ENCODE measurements around the gene OMD. TPM values are rescaled to one million over a fixed set of nuclear protein-coding genes. Genes with fewer than 3 reads are reported as not detected.

The OMD gene
- total and polyA plus RNA-seq, 2 of the 8 experiments (the other 6 are each of a cell fraction or from before 2014, with no cell fraction given), result not detected

DNA sequence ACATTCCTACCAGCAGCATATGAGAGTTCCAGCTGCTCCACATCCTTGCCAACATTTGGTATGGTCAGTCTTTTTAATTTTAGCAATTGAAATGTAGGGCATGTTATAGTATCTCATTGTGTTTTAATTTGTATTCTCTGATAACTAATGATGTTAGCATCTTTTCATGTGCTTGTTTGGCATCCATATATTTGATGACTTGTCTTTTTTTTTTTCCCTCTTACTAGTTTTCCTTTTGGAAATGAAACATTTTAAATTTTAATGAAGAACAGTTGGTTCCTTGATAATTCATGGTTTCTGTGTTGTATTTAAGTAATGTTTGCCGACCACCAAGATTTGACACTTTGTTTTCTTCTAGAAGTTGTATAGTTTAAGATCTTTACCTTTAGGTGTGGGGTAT is 28.7 kb downstream of the OMD start (continued):
- TF ChIP-seq CREB1 (IDR thresholded peaks at IDR 0.05) (no peak), EP300 (IDR thresholded peaks at IDR 0.05; ENCODE audit: borderline replicate concordance in 1 of 2, low read depth in 2 of 2, low read length in 2 of 2) (no peak), SAP30 (IDR thresholded peaks at IDR 0.05; ENCODE audit: insufficient read depth, insufficient replicate concordance, low read length) (no peak)

Data from H1 (cell line).